Epidermal melanocyte (primary cell): ENCODE data around the gene SNRNP70.

Experiments
- DNase-seq: peaks from one replicate; pipeline ENCODE4 v3.0.0; 2011; ENCODE audit warnings: low spot score; ENCODE audit not compliant: insufficient read length

SNRNP70 gene

GRCh38 chr19:49101160-49101559 is 15.9 kb downstream of the SNRNP70 start:
- DNase-seq: no peak

DNA sequence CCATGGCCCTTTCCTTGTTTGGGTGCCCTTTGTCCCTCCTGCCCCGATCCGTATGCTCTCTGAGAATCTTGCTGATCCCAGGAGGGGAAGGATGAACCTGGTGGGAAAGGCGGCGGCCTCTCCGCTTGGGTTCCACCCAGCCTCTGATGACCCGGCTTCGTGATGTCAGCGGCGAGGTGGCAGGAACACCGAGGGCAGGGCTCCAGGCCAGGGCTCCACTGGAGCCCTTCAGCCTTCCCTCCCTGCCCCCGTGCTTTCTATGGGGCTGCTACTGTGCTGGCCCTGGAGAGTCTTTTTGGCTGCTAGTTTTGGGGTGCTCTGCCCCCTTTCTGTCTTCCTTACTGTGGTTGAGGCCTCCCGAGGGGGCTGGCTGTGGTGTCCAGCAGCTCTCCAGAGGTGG is 17.1 kb downstream of the SNRNP70 start:
- no peak for DNase-seq

DNA sequence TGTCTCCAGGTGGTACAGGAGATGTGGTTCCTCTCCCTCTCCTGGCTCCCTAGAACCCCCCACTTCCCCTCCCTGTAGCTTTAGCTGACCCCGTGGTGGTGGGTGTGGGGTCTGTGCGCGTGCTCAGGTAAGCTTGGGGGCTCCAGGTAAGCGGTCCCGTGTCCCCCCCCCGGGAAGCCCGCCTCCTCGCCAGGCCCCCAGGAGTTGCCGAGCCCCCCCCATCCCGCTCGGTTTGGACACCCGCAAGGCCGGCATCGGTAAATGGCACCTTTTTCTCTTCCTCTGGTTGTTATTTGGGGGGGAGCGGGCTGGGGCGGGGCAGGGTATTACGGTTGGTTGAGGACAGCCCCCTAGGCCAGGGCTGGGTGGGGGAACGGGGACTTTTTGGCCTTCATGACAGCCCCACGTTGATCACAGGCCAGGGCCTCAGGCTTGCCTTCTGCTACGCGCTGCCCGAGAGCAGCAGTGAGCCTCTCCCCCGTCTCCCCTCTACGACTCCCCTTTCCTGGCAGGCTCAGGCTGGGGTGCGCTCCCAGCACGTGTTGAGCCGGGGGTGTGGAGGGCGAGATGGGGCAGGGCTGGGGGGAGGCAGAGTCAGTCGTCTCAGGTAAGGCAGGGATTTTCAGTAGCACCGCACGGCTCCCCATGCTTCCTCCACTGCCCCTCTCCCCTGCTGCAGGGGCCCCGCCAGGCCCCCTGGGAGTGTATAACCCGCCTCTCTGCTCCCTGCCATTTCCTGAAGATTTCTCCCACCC is 18.3 kb downstream of the SNRNP70 start:
- DNase-seq: no peak

DNA sequence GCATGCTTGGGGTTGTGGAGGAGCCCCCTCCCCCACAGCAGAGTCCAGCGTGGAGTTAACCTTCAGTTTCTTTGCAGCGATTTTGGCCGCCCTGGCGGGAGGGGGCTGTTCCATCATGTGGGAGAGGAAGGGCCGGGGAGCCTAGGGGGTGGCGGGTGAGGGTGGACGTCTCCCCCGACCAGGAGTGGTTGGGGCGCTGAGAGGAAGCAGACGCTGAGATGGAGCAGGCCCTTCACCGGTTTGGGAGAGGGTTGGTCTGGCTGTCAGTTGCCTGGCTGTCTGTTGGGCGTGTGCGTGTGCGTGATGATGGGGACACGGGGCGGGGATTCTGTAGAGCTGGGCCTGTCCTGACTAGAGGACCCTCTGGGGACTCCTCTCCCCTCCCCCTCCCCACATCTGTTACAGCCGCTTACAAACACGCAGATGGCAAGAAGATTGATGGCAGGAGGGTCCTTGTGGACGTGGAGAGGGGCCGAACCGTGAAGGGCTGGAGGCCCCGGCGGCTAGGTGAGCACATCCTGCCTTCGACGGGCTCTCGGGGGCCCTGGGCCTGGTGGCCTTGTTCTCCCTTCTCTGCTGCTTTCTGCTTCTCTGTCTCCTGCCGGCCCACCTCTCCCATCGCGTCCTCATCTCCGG is 19.1 kb downstream of the SNRNP70 start:
- no peak for DNase-seq

GRCh38 chr19:49106648-49107135 is 21.4 kb downstream of the SNRNP70 start:
- DNase-seq: peak; percentile 34

DNA sequence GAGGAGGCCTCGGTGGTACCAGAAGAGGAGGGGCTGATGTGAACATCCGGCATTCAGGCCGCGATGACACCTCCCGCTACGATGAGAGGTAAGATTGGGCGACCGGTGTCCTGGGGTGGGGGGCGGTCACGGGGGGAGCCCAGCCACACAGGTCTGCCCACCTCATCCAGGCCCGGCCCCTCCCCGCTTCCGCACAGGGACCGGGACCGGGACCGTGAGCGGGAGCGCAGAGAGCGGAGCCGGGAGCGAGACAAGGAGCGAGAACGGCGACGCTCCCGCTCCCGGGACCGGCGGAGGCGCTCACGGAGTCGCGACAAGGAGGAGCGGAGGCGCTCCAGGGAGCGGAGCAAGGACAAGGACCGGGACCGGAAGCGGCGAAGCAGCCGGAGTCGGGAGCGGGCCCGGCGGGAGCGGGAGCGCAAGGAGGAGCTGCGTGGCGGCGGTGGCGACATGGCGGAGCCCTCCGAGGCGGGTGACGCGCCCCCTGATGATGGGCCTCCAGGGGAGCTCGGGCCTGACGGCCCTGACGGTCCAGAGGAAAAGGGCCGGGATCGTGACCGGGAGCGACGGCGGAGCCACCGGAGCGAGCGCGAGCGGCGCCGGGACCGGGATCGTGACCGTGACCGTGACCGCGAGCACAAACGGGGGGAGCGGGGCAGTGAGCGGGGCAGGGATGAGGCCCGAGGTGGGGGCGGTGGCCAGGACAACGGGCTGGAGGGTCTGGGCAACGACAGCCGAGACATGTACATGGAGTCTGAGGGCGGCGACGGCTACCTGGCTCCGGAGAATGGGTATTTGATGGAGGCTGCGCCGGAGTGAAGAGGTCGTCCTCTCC is 22.6 kb downstream of the SNRNP70 start:
- DNase-seq: no peak

GRCh38 chr19:49109051-49109450 is 23.8 kb downstream of the SNRNP70 start:
- DNase-seq: no peak

GRCh38 chr19:49109569-49110233 is 24.4 kb downstream of the SNRNP70 start:
- DNase-seq: no peak

GRCh38 chr19:49110567-49110966 is 25.3 kb downstream of the SNRNP70 start:
- DNase-seq: no peak

GRCh38 chr19:49111218-49111998 is 26.2 kb downstream of the SNRNP70 start:
- no peak for DNase-seq

DNA sequence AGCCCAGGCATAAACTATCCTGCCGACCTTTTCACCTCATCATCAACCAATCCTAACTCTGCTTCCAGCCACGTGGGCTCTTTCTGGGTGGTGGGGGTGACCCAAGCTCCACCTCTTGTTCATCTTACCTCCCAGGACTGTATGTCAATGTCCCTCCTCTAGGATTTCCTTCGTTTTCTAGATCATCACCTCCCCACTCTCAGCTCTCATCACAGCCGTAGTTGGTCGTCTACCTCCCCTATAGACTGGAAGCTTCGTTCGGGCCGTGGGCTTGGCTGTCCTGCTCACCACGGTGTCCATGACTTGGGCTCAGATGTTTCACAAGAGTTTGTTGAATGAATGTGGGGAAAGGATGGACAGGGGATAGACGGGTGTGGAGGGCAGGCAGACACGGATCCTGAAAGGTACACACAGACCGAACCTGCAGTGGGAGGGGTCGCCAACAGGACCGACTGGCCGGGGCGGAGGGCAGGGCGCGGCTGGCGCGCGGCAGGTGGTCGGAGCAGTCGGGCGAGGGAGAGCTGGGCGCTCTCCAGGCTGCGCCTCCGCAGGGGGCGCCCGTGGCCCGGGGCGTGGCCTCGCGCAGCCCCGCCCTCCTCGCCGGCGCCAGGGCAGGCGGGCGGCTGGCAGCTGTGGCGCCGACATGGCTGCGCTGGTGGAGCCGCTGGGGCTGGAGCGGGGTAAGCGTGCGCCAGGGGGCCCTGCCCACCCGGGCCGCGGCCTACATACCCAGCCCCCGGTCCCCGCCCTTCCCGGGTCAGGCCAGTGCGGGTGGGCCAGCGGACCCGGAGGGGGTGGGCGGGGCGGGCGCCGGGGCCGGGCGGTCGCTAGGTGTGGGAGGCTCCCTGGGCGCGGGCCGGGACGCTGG is 28.7 kb downstream of the SNRNP70 start, which contains the start of gene LIN7B:
LIN7B (plus strand) TSS at position 609 of the 868 bp plus-strand sequence; CDS start at position 644, 35 bp downstream.
- peak; percentile 87 for DNase-seq

DNA sequence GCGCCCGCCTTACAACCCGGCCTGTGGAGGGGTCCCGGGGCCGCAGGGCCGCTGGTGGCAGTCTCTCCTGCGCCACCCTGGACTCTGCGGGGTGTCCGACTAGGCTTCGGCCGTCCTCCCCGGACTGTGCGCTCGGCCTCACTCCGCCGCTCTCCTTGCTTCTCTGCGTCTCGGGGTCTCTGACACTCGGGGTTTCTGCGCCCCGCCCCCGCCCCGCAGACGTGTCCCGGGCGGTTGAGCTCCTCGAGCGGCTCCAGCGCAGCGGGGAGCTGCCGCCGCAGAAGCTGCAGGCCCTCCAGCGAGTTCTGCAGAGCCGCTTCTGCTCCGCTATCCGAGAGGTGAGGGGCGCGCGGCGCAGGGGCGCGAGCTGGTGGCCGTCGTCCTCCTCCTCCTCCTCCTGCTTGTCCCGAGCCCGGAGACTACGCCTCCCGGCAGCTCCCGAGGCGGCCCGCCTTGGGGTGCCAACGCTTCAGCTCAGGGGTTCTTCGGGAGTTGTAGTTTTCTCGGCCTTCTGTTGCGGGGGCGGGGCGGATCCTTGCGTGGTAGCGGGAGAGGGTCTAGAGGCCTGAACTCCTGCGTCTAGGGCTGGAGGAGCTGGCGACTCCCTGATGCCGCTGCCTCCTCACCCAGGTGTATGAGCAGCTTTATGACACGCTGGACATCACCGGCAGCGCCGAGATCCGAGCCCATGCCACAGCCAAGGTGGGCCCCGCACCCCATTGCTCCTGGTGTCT is 29.5 kb downstream of the SNRNP70 start:
- DNase-seq: peak; percentile 41

DNA sequence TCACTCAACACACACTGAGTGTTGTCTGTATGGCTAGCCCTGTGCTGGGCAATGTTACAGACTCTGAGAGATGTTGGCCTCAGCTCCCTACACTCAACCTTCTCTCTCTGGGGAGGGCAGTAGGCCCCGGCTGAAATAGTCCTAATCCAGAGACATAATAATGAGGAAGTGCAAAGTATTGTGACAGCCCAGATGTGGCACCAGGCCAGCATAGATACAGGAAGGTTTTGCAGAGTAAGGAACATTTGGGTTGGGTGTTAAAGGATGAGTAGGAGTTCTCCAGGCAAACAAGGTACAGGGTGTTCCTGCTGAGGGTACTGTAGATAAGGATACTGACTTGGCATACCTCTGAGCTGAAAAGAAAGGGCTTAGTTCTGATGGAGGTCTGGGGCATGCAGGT is 31.3 kb downstream of the SNRNP70 start:
- DNase-seq: no peak

GRCh38 chr19:49117677-49118564 is 32.7 kb downstream of the SNRNP70 start:
- no peak for DNase-seq

DNA sequence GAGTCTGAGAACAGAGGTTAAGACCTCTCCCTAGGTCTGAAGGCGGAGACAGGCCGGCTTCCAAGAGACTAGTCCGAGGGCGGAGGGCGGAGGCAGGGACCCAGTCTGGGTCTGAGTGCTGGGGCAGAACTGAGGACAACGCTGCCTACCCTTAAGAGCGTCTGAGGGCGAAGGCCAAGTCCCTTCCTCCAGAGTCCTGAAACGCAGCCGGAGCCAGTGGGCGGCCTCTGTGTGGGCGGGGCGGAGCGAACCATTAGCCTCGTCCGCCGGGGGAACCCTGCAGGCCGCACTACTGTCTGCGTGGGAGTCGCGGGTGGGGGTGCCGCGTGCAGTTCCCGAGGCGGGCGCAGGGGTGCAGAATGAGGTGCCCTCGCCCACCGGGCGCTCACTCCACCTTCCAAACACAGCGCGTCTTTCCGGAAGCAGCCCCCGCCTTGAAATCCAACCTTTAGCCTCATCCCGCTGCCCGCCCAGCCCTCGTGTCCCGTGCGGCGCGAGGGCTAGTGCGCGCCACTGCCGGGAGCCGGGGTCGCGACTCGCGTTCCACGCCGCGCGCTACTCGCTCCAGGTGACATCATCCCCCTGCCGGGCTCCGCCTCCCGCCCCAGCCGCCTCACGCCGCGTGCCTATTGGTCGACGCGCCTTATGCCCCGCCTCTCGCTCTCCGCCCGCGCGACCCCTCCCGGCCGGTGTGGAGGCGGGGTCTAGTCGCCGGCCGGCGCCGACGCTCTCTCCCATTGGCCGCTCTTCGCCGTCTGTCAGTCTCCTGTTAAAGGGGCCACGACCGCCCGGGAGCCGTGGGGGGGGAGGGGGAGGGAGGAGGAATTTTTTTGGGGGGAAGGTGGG is 33.5 kb downstream of the SNRNP70 start, which contains the start of gene C19orf73:
C19orf73 (minus strand) TSS at position 579 of the 846 bp plus-strand sequence; CDS start at position 458, 121 bp downstream.
- peak; percentile 93 for DNase-seq

- DNase-seq: peak; percentile 43
These were observed 34.4 kb downstream of the SNRNP70 start, which contains the start of gene PPFIA3 for GRCh38 chr19:49119411-49120324. Gene PPFIA3 (plus strand): TSS chr19:49119544. CDS start chr19:49127874, 8,330 bp downstream.
